Mesothelial cell of epicardium (in vitro differentiated cells): ENCODE results near the gene AMY1C. TPM values are rescaled to one million over a fixed set of nuclear protein-coding genes. Genes with fewer than 3 reads are reported as not detected.

Experiments used
- DNase-seq, 2 experiments: peaks; one replicate each; pipeline ENCODE4 v3.0.0; 2021; ENCODE audit warnings: low spot score in 2 of 2; ENCODE audit not compliant: unreplicated experiment in 2 of 2
- H3K27ac Mint-ChIP-seq: 2 replicates; pipeline ENCODE4 v1.8.0; 2021; ENCODE audit warnings: mixed read lengths
- H3K27me3 Mint-ChIP-seq: 2 replicates; pipeline ENCODE4 v1.8.0; 2021; ENCODE audit warnings: low read depth, mixed read lengths
- H3K36me3 Mint-ChIP-seq: 2 replicates; pipeline ENCODE4 v1.8.0; 2021; ENCODE audit warnings: mixed read lengths
- H3K4me1 Mint-ChIP-seq: 2 replicates; pipeline ENCODE4 v1.8.0; 2021; ENCODE audit warnings: mixed read lengths
- H3K4me3 Mint-ChIP-seq: 2 replicates; pipeline ENCODE4 v1.8.0; 2021; ENCODE audit warnings: mild to moderate bottlenecking, moderate library complexity, mixed read lengths
- H3K9me3 Mint-ChIP-seq: 2 replicates; pipeline ENCODE4 v1.8.0; 2021; ENCODE audit warnings: mixed read lengths
- total RNA-seq: library from RNA; stranded (reverse); gene quantifications from 3 replicates; pipeline ENCODE4 v1.2.1, GENCODE V29; 2021
- TF ChIP-seq, protein P1 (sequence below): fragments of 200-600 bp; sonication (generic); IDR thresholded peaks from one replicate; pipeline ENCODE4 v1.5.0; 2021; ENCODE audit warnings: antibody characterized with exemption; ENCODE audit not compliant: unreplicated experiment

Gene AMY1C
- total RNA-seq, 1 donor from 2014 or later = not detected

DNA sequence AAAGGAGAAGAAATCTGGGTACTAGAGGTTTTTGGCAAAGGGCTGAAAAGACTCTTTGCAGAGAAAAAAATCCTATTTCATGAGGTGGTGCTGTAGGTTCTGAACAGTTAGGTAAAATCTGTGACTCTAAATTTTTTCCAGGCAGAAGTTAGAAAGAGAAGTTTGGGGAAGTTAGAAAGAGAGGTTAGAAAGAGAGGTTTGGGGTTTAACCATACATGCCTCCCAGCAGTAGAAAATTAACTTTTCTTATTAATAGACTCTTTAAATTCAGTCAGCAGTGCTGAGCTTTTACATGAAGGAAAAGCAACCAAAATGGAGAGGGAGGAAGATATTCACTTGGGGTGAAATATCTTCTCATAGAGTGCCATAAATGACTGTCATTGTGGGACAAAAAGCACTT, 12.2 kb downstream of the AMY1C start:
- peaks cover 36% of the 10 kb centered on the region for H3K9me3 Mint-ChIP-seq
- no peaks in the 10 kb centered on the region for H3K27me3 Mint-ChIP-seq
- H3K4me1 Mint-ChIP-seq = no peaks in the 10 kb centered on the region
- no peaks in the 10 kb centered on the region for H3K36me3 Mint-ChIP-seq
- TF ChIP-seq, protein P1, sequence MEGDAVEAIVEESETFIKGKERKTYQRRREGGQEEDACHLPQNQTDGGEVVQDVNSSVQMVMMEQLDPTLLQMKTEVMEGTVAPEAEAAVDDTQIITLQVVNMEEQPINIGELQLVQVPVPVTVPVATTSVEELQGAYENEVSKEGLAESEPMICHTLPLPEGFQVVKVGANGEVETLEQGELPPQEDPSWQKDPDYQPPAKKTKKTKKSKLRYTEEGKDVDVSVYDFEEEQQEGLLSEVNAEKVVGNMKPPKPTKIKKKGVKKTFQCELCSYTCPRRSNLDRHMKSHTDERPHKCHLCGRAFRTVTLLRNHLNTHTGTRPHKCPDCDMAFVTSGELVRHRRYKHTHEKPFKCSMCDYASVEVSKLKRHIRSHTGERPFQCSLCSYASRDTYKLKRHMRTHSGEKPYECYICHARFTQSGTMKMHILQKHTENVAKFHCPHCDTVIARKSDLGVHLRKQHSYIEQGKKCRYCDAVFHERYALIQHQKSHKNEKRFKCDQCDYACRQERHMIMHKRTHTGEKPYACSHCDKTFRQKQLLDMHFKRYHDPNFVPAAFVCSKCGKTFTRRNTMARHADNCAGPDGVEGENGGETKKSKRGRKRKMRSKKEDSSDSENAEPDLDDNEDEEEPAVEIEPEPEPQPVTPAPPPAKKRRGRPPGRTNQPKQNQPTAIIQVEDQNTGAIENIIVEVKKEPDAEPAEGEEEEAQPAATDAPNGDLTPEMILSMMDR = no peak
- no peak for DNase-seq
- no peak overlapping the region for H3K27ac Mint-ChIP-seq
- H3K4me3 Mint-ChIP-seq = no peak overlapping the region

DNA sequence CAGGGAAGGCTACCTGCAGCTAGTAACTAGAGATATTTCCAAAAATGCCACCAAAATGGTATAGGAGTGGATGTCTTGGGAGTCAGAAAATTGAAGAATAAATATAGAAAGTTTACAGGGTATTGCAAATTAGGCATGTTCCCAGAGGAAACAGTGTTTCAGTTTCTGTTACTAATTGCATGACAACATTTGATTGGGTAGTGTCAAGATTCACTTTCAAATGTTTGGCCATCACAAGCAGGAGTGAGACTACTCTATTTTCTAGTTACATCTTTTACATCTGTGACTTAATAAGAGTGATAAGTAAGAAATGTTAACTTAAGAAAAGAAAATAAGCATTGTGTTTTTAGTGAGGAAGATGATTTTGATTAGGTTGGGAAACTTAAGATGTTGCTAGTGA, 30.2 kb downstream of the AMY1C start:
- Mint-ChIP-seq H3K27me3 (no peaks in the 10 kb centered on the region), H3K9me3 (peaks cover 9% of the 10 kb centered on the region), H3K4me3 (no peak overlapping the region), H3K36me3 (no peaks in the 10 kb centered on the region), H3K27ac (no peak overlapping the region), H3K4me1 (no peaks in the 10 kb centered on the region)
- no peak for DNase-seq
- TF ChIP-seq, protein P1 = no peak

DNA sequence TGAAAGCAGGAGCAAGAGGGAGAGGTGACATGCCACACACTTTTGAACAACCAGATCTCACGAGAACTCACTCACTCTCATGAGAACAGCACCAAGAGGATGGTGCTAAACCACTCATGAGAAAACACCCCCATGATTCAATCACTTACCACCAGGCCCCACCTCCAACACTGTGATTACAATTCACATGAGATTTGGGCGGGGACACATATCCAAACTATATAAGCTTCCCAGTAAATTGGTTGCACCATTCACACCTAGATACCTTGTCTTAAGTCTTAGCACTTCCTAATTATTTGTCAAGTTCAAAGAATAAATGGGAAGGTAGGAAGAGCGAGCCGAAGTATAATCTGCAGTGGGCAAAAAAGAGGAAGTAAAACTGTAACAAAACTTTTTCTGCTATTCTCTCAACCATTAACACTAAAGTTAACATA, 34.3 kb downstream of the AMY1C start:
- Mint-ChIP-seq H3K27me3 (no peaks in the 10 kb centered on the region), H3K27ac (no peak overlapping the region), H3K36me3 (no peaks in the 10 kb centered on the region), H3K9me3 (peaks cover 6% of the 10 kb centered on the region), H3K4me1 (no peaks in the 10 kb centered on the region), H3K4me3 (no peak overlapping the region)
- TF ChIP-seq, protein P1 = no peak
- no peak for DNase-seq

DNA sequence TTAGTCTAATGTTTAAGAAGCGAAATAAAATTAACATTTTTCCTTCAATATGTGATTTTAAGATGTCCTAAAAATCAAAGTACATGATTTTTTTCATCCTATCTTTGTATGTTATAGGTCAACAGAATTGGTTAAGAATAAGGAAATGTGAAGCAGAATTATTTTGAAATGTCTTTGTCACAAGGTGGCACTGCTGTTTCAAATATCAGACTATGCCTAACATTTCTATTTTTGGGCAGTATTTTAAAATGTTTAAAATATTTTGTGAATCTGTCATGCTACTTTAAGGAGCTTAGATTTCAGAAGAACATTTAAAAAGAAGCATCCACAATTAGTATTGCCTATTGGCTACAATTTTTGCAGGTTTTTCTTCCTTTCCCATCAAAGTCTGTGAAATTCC, 38.7 kb downstream of the AMY1C start:
- H3K27ac Mint-ChIP-seq = no peak overlapping the region

DNA sequence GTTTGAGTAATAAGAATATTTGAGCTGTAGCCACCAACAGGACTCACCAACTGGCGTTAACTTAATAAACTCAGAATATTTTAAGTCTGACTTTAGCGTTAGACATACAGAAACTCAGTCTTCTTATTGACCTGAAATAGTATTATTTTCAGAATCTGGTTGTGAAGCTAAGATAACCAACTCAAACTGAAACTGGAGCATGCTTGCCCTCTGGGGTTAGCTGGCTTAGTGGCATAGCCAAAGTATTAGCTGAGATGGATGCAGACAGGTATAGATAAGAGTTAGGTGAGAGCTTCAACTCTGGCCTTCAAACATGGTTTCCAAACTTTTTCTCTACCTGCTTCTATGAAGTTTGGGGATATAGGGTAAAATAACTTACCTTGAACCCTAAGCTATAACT, 40.5 kb downstream of the AMY1C start:
- no peaks in the 10 kb centered on the region for H3K4me1 Mint-ChIP-seq
- TF ChIP-seq, protein P1 = no peak
- peaks cover 15% of the 10 kb centered on the region for H3K9me3 Mint-ChIP-seq
- H3K36me3 Mint-ChIP-seq = no peaks in the 10 kb centered on the region
- no peak overlapping the region for H3K27ac Mint-ChIP-seq
- DNase-seq = no peak
- no peak overlapping the region for H3K4me3 Mint-ChIP-seq
- no peaks in the 10 kb centered on the region for H3K27me3 Mint-ChIP-seq

More for the DNA sequence above, 38.7 kb downstream of the AMY1C start:
- no peaks in the 10 kb centered on the region for H3K27me3 Mint-ChIP-seq
- no peaks in the 10 kb centered on the region for H3K4me1 Mint-ChIP-seq
- no peaks in the 10 kb centered on the region for H3K36me3 Mint-ChIP-seq
- peaks cover 9% of the 10 kb centered on the region for H3K9me3 Mint-ChIP-seq
- DNase-seq = no peak
- TF ChIP-seq, protein P1 = no peak
- H3K4me3 Mint-ChIP-seq = no peak overlapping the region

Other genes starting within 250 kb of the AMY1C start
- 28.4 to 30.0 TPM (median 29.6 TPM) in 3 replicates for gene RNPC3, start 224.2 kb upstream of the AMY1C start, total RNA-seq
- gene AMY2B, start 178.3 kb upstream of the AMY1C start, total RNA-seq = 12.3 to 12.7 TPM (median 12.6 TPM) in 3 replicates
- not detected in 3 replicates for gene AMY2A, start 132.5 kb upstream of the AMY1C start, total RNA-seq
- not detected in 3 replicates for gene AMY1A, start 94.1 kb upstream of the AMY1C start, total RNA-seq
- gene AMY1B, start 53.7 kb upstream of the AMY1C start, total RNA-seq = not detected in 3 replicates